A549 (cell line): ENCODE measurements around the gene SLC11A2.

Source experiments
- CHD2 ChIP-seq: fragments of 150-350 bp; IDR thresholded peaks from 2 replicates; pipeline ENCODE4 v1.6.1; 2014; ENCODE audit warnings: low read length; ENCODE audit not compliant: partially characterized antibody
- CHD4 ChIP-seq: fragments of 200-600 bp; sonication (generic); IDR thresholded peaks from 2 replicates; pipeline ENCODE4 v1.6.1; 2016; ENCODE audit warnings: antibody characterized with exemption, mild to moderate bottlenecking, borderline replicate concordance
- CTCF ChIP-seq: fragments of >200 bp; sonication (Bioruptor Twin); formaldehyde crosslinking; IDR thresholded peaks from 3 replicates; pipeline ENCODE4 v1.5.1; 2016
- KDM1A ChIP-seq: fragments of 200-600 bp; sonication (generic); IDR thresholded peaks from 2 replicates; pipeline ENCODE4 v1.6.1; 2016; ENCODE audit warnings: low read depth, mild to moderate bottlenecking
- POLR2A ChIP-seq: IDR thresholded peaks from 2 replicates; pipeline ENCODE4 v1.6.1; 2012; ENCODE audit warnings: mild to moderate bottlenecking, low read length
- RARB ChIP-seq: fragments of 250-450 bp; sonication (Bioruptor Pico); IDR thresholded peaks from 2 replicates; pipeline ENCODE4 v1.8.0; 2021; ENCODE audit warnings: mild to moderate bottlenecking, moderate library complexity
- REST ChIP-seq: fragments of 200-600 bp; sonication (generic); IDR thresholded peaks from 2 replicates; pipeline ENCODE4 v1.6.1; 2016; ENCODE audit warnings: antibody characterized with exemption, mild to moderate bottlenecking, moderate library complexity
- RNF2 ChIP-seq: fragments of 200-600 bp; sonication (generic); IDR thresholded peaks from 2 replicates; pipeline ENCODE4 v1.6.1; 2016; ENCODE audit warnings: low read depth, mild to moderate bottlenecking, antibody characterized with exemption, moderate library complexity, borderline replicate concordance
- TP53 ChIP-seq: fragments of 250-450 bp; sonication (Bioruptor Pico); IDR thresholded peaks from 2 replicates; pipeline ENCODE4 v1.5.0; 2021; ENCODE audit warnings: mild to moderate bottlenecking, moderate library complexity

- no peak for TF ChIP-seq CTCF
- no peak for TF ChIP-seq CHD2
- no peak for TF ChIP-seq RARB (CRISPR knock-in tag)
- TF ChIP-seq REST, result no peak
- TF ChIP-seq RNF2, result no peak
- TF ChIP-seq KDM1A, result no peak
- TF ChIP-seq CHD4, result no peak
- no peak for TF ChIP-seq POLR2A
- no peak for TF ChIP-seq TP53
These were observed 92.6 kb downstream of the SLC11A2 start for GRCh38 chr12:50933459-50934124.
